MCF 10A (cell line): Measurements from ENCODE around the gene SVIL. TPM values are rescaled to one million over a fixed set of nuclear protein-coding genes. Genes with fewer than 3 reads are reported as not detected.
A peak's percentile ranks its signal among the peaks of the same experiment; 100 is the strongest.

Experiments used
- BruUV-seq: library from RNA; stranded (reverse); fragments of 400-500 nt; replicated peaks from 2 replicates; lab custom pipeline; 2021; lab: Mats Ljungman, UMichigan
- CTCF ChIA-PET: fragments of 300-600 bp; sonication (Branson Sonifier 250); formaldehyde crosslinking; extraction: SDS; loops from one replicate; lab custom pipeline; 2021; ENCODE audit warnings: antibody characterized with exemption, inconsistent platforms; lab: Yijun Ruan, JAX
- POLR2A ChIA-PET: fragments of 300-600, 350-650 bp; sonication (Branson Sonifier 250); formaldehyde crosslinking; extraction: SDS; loops from one replicate; lab custom pipeline; 2020; ENCODE audit warnings: antibody characterized with exemption, inconsistent platforms; lab: Yijun Ruan, JAX
- DNase-seq: peaks from one replicate; pipeline ENCODE4 v3.0.0-alpha.2; 2018; ENCODE audit not compliant: unreplicated experiment
- H3K27ac Mint-ChIP-seq: one replicate; pipeline ENCODE4 v1.8.0; 2022; ENCODE audit warnings: mild to moderate bottlenecking, low read depth, mixed read lengths; ENCODE audit not compliant: unreplicated experiment
- H3K27me3 Mint-ChIP-seq: one replicate; pipeline ENCODE4 v1.8.0; 2022; ENCODE audit warnings: mixed read lengths; ENCODE audit not compliant: insufficient read depth, unreplicated experiment
- H3K36me3 Mint-ChIP-seq: one replicate; pipeline ENCODE4 v1.8.0; 2022; ENCODE audit warnings: mild to moderate bottlenecking, moderate library complexity, mixed read lengths; ENCODE audit not compliant: insufficient read depth, unreplicated experiment
- H3K4me1 Mint-ChIP-seq: one replicate; pipeline ENCODE4 v1.8.0; 2022; ENCODE audit warnings: mixed read lengths; ENCODE audit not compliant: insufficient read depth, unreplicated experiment
- H3K4me3 Mint-ChIP-seq: one replicate; pipeline ENCODE4 v1.8.0; 2022; ENCODE audit warnings: mild to moderate bottlenecking, moderate library complexity, mixed read lengths; ENCODE audit not compliant: unreplicated experiment
- H3K9me3 Mint-ChIP-seq: one replicate; pipeline ENCODE4 v1.8.0; 2022; ENCODE audit warnings: mixed read lengths; ENCODE audit not compliant: unreplicated experiment
- intact Hi-C: fragments of 100-400 bp; cut with micrococcal nuclease; formaldehyde crosslinking; loops from 2 replicates; pipeline ENCODE4 v1.14.1; 2022
- total RNA-seq: library from RNA; stranded (reverse); gene quantifications from 2 replicates; pipeline ENCODE4 v1.2.3, GENCODE V29; 2022
- TF ChIP-seq, protein P1 (sequence below): fragments of 200-600 bp; IDR thresholded peaks from one replicate; pipeline ENCODE4 v1.8.0; 2022; ENCODE audit warnings: antibody characterized with exemption, mild to moderate bottlenecking; ENCODE audit not compliant: unreplicated experiment

Gene SVIL
- total RNA-seq, 1 experiment from 2014 or later = 43.3 TPM

DNA sequence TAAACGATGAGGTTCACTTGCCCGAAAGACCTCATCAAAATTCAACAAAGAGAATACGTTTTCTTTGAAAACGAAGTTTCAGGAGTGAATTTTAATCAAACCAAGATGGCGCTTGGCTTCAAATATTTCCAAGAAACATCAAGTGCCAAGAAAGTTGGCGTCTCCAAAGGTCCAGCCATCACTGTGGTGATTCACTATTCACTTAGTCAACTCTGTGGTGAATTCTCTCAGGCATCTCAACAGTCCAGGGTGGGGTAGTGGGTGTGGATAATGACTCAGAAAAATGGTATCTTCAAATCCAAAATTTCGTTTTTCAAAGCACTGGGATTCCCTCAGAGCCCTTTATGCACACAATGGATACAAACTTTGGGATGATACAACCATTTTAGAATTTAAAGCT, 133.1 kb downstream of the SVIL start:
- Mint-ChIP-seq H3K36me3 (peaks cover 38% of the 10 kb centered on the region), H3K9me3 (no peaks in the 10 kb centered on the region), H3K4me3 (no peak overlapping the region), H3K27ac (peak overlapping the region; percentile 47), H3K4me1 (peaks cover 14% of the 10 kb centered on the region), H3K27me3 (no peaks in the 10 kb centered on the region)
- ChIA-PET CTCF (interaction anchor here (0.6 to 1.0 kb wide), 2 partner anchors 11 to 230 kb away, joined by 3 to 4 read pairs; no protein-coding TSS in a partner anchor), POLR2A (no interaction called here)
- TF ChIP-seq, protein P1, sequence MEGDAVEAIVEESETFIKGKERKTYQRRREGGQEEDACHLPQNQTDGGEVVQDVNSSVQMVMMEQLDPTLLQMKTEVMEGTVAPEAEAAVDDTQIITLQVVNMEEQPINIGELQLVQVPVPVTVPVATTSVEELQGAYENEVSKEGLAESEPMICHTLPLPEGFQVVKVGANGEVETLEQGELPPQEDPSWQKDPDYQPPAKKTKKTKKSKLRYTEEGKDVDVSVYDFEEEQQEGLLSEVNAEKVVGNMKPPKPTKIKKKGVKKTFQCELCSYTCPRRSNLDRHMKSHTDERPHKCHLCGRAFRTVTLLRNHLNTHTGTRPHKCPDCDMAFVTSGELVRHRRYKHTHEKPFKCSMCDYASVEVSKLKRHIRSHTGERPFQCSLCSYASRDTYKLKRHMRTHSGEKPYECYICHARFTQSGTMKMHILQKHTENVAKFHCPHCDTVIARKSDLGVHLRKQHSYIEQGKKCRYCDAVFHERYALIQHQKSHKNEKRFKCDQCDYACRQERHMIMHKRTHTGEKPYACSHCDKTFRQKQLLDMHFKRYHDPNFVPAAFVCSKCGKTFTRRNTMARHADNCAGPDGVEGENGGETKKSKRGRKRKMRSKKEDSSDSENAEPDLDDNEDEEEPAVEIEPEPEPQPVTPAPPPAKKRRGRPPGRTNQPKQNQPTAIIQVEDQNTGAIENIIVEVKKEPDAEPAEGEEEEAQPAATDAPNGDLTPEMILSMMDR = no peak
- BruUV-seq = no TSS peak
- intact Hi-C loops = no loop called here
- DNase-seq = peak; percentile 90

DNA sequence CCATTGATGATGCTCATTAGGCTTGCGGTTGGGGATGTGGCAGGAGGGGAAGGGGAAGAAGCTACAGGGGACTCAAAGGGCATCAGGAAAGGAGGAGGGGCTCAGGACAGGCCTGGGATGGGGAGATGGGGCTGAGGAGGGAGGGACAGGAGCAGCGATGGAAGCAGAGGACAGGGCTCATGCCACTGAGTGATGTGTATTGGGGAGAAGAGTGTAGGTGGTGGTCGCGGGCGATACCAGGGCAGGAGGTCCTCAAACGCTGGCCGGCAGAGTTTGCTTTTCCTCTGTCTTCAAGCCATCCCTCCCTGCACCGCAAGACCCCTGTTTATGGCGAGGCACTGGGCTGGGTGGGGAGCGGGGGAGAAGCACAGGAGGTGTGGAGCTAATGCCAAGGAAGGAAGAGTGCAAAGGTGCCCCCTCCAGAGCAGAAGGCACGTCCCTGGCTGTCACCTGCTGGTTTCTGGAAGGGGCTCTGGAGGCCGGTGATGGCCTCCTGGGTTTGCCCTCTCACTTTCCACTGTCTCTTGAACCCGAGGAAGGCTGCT, 134.7 kb downstream of the SVIL start:
- Mint-ChIP-seq H3K9me3 (no peaks in the 10 kb centered on the region), H3K27ac (peak overlapping the region; percentile 47), H3K27me3 (no peaks in the 10 kb centered on the region), H3K4me3 (no peak overlapping the region), H3K4me1 (peaks cover 14% of the 10 kb centered on the region), H3K36me3 (peaks cover 37% of the 10 kb centered on the region)
- POLR2A ChIA-PET = no interaction called here
- intact Hi-C loops = loop anchor here (5.0 kb wide), 1 partner anchor 113 kb away; no protein-coding TSS in a partner anchor
- no peak for DNase-seq
- TF ChIP-seq, protein P1 = no peak
- BruUV-seq = no TSS peak
- CTCF ChIA-PET = no interaction called here

DNA sequence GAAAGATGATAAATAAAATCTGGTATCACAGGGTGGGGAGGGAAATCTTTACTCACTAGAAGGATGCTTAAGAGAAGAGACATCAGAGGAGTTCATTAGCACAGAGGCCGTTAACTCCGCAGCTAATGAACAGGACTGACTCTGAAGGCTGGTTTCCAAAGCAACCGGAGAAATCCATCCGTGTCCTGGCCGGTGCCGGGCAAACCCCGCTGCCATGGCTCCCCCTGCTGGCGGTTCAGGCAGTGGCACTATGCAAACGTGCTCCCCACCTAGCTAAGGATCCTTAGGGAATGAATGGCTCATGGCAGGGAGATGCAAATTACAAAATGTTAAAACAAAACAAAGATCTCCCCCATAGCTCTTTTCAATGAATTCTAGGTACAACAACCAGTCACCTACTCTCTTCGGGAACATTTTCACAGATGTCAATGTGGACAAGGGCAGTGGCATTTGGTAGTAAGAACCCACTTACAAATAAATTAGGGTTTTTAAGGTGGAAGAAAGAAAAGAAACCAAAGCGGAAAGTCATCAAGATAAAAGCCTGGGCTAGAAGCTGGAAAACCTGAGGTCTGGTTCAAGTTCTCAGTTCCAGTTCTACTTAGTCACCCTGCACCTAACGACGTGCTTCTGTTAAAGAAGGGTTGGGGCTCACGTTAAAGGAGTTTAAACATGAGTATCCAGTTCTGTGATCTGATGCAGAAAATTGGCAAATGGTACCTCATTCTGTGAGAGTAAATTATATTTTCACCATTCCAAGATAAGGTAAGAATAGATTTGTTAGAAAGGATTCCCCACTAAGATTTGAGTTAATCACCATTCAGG, 138.2 kb downstream of the SVIL start:
- Mint-ChIP-seq H3K4me1 (no peaks in the 10 kb centered on the region), H3K9me3 (no peaks in the 10 kb centered on the region), H3K27ac (no peak overlapping the region), H3K36me3 (peaks cover 70% of the 10 kb centered on the region), H3K27me3 (no peaks in the 10 kb centered on the region), H3K4me3 (no peak overlapping the region)
- ChIA-PET CTCF (interaction anchor here (0.6 to 2.1 kb wide), 23 partner anchors 9 to 791 kb away, joined by 3 to 8 read pairs (median 4); no protein-coding TSS in a partner anchor), POLR2A (interaction anchor here (0.6 to 1.0 kb wide), 2 partner anchors 67 to 375 kb away, joined by 3 read pairs; no protein-coding TSS in a partner anchor)
- BruUV-seq = no TSS peak
- DNase-seq = peak; percentile 66
- intact Hi-C loops = loop anchor here (5.0 kb wide), 1 partner anchor 109 kb away; no protein-coding TSS in a partner anchor
- TF ChIP-seq, protein P1 = peak; percentile 86

DNA sequence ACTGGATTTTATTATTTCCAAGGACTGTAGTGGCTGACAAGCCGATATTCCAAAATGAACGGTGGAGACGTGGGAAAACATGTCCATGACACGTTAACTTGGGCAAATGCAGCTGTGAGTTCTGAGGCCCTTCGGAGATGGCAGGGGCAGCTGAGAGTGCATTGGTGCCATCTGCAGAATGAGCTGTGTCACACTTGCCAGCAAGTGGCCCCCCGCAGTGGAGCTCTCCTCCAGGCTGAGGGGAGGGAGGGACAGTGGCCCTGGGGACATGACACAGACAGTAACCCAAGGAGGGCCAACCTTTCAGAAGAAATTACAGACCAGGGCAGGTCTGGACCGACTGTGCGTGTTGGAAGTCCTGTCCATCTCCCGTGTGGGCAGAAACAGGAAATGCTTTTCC, 139.4 kb downstream of the SVIL start:
- Mint-ChIP-seq H3K36me3 (peaks cover 82% of the 10 kb centered on the region), H3K27ac (no peak overlapping the region), H3K9me3 (no peaks in the 10 kb centered on the region), H3K4me3 (no peak overlapping the region), H3K4me1 (no peaks in the 10 kb centered on the region), H3K27me3 (no peaks in the 10 kb centered on the region)
- TF ChIP-seq, protein P1 = no peak
- POLR2A ChIA-PET = no interaction called here
- intact Hi-C loops = loop anchor here (5.0 kb wide), 1 partner anchor 108 kb away; no protein-coding TSS in a partner anchor
- CTCF ChIA-PET = interaction anchor here (0.7 to 1.8 kb wide), 2 partner anchors 14 to 63 kb away, joined by 3 to 5 read pairs; no protein-coding TSS in a partner anchor
- DNase-seq = no peak
- BruUV-seq = no TSS peak
